ENCODE data around the gene ARPP21.
A peak's percentile ranks its signal among the peaks of the same experiment; 100 is the strongest.

The ARPP21 gene

GRCh38 chr3:35643495-35643894, 4.2 kb downstream of the ARPP21 start:
- DNase-seq: no peak

- DNase-seq: no peak
Observed at GRCh38 chr3:35644451-35644850, 5.1 kb downstream of the ARPP21 start.

- DNase-seq: no peak
Observed at GRCh38 chr3:35645189-35645588, 5.9 kb downstream of the ARPP21 start.

- DNase-seq: no peak
Observed at GRCh38 chr3:35646081-35646480, 6.8 kb downstream of the ARPP21 start.

- DNase-seq: no peak
Observed at GRCh38 chr3:35647461-35647860, 8.1 kb downstream of the ARPP21 start.

GRCh38 chr3:35648347-35648746, 9.0 kb downstream of the ARPP21 start:
- no peak for DNase-seq

GRCh38 chr3:35649405-35649804, 10.1 kb downstream of the ARPP21 start:
- DNase-seq: no peak

- no peak for DNase-seq
Observed at GRCh38 chr3:35651426-35651825, 12.1 kb downstream of the ARPP21 start.

- no peak for DNase-seq
Observed at GRCh38 chr3:35651851-35652250, 12.5 kb downstream of the ARPP21 start.

- DNase-seq: no peak
Observed at GRCh38 chr3:35653347-35653746, 14.0 kb downstream of the ARPP21 start.

GRCh38 chr3:35654476-35654875, 15.2 kb downstream of the ARPP21 start:
- no peak for DNase-seq

GRCh38 chr3:35658686-35659085, 19.4 kb downstream of the ARPP21 start:
- no peak for DNase-seq

- DNase-seq: no peak
Observed at GRCh38 chr3:35659768-35660167, 20.4 kb downstream of the ARPP21 start.

- no peak for DNase-seq
Observed at GRCh38 chr3:35663471-35663870, 24.1 kb downstream of the ARPP21 start.

GRCh38 chr3:35664460-35664919, 25.2 kb downstream of the ARPP21 start:
- DNase-seq: peak; percentile 89

- no peak for DNase-seq
Observed at GRCh38 chr3:35665390-35666055, 26.2 kb downstream of the ARPP21 start.

- DNase-seq: no peak
Observed at GRCh38 chr3:35666888-35667287, 27.6 kb downstream of the ARPP21 start.

GRCh38 chr3:35670408-35670965, 31.2 kb downstream of the ARPP21 start:
- DNase-seq: peak; percentile 23

- DNase-seq: no peak
Observed at GRCh38 chr3:35671483-35671882, 32.2 kb downstream of the ARPP21 start.

- no peak for DNase-seq
Observed at GRCh38 chr3:35673017-35673416, 33.7 kb downstream of the ARPP21 start.

GRCh38 chr3:35674451-35675109, 35.3 kb downstream of the ARPP21 start:
- no peak for DNase-seq

GRCh38 chr3:35675206-35675605, 35.9 kb downstream of the ARPP21 start:
- no peak for DNase-seq

GRCh38 chr3:35675621-35676020, 36.3 kb downstream of the ARPP21 start:
- DNase-seq: no peak

GRCh38 chr3:35677797-35678196, 38.5 kb downstream of the ARPP21 start:
- no peak for DNase-seq

All from midbrain (tissue), 1 donor.